ENCODE results near the gene KAZN. TPM values are rescaled to one million over a fixed set of nuclear protein-coding genes. Genes with fewer than 3 reads are reported as not detected.

The KAZN gene
- total RNA-seq, 1 experiment from 2014 or later: 2.4 TPM

- H3K36me3 ChIP-seq (ENCODE audit: control insufficient read depth, insufficient read depth, low read length): no peaks in the 10 kb centered on the region
- intact Hi-C loops (cut with micrococcal nuclease; ENCODE audit: unreplicated experiment): no loop called here
- no peak overlapping the region for H3K4me3 ChIP-seq (ENCODE audit: low read depth, low read length)
- Mint-ChIP-seq H3K27ac (ENCODE audit: unreplicated experiment) (no peak overlapping the region), H3K27me3 (ENCODE audit: insufficient read depth, unreplicated experiment) (no peaks in the 10 kb centered on the region), H3K9me3 (ENCODE audit: unreplicated experiment) (no peaks in the 10 kb centered on the region), H3K36me3 (ENCODE audit: insufficient read depth, unreplicated experiment) (no peaks in the 10 kb centered on the region), H3K4me1 (ENCODE audit: low read depth, unreplicated experiment) (no peaks in the 10 kb centered on the region), H3K4me3 (ENCODE audit: unreplicated experiment) (no peak overlapping the region)
- no peaks in the 10 kb centered on the region for H3K9me3 ChIP-seq
- TF ChIP-seq, protein P1, sequence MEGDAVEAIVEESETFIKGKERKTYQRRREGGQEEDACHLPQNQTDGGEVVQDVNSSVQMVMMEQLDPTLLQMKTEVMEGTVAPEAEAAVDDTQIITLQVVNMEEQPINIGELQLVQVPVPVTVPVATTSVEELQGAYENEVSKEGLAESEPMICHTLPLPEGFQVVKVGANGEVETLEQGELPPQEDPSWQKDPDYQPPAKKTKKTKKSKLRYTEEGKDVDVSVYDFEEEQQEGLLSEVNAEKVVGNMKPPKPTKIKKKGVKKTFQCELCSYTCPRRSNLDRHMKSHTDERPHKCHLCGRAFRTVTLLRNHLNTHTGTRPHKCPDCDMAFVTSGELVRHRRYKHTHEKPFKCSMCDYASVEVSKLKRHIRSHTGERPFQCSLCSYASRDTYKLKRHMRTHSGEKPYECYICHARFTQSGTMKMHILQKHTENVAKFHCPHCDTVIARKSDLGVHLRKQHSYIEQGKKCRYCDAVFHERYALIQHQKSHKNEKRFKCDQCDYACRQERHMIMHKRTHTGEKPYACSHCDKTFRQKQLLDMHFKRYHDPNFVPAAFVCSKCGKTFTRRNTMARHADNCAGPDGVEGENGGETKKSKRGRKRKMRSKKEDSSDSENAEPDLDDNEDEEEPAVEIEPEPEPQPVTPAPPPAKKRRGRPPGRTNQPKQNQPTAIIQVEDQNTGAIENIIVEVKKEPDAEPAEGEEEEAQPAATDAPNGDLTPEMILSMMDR (IDR thresholded peaks at IDR 0.05; ENCODE audit: insufficient read depth in 1 of 2, low read depth in 1 of 2, low read length in 1 of 2, severe bottlenecking in 1 of 2, unreplicated experiment in 1 of 2): no peak
- no TSS peak for BruUV-seq (replicated peaks)
- DNase-seq: no peak
- POLR2A ChIA-PET: no interaction called here
- CTCF ChIA-PET: no interaction called here
- H3K4me1 ChIP-seq: 0 out of 2 replicates have a peak, but pooled peaks cover 3% of the 10 kb centered on the region
- no peaks in the 10 kb centered on the region for H3K27me3 ChIP-seq (replicated peaks; ENCODE audit: control insufficient read depth, insufficient read depth, low read length)
Observed at GRCh38 chr1:14934867-14935266, 336.4 kb downstream of the KAZN start.

GRCh38 chr1:14936815-14937214, 338.3 kb downstream of the KAZN start:
- no peaks in the 10 kb centered on the region for H3K9me3 Mint-ChIP-seq (ENCODE audit: unreplicated experiment)
- BruUV-seq (replicated peaks): no TSS peak
- no peak for DNase-seq
- intact Hi-C loops (cut with micrococcal nuclease; ENCODE audit: unreplicated experiment): no loop called here
- no peaks in the 10 kb centered on the region for H3K36me3 Mint-ChIP-seq (ENCODE audit: insufficient read depth, unreplicated experiment)
- no peaks in the 10 kb centered on the region for H3K27me3 ChIP-seq (replicated peaks; ENCODE audit: control insufficient read depth, insufficient read depth, low read length)
- TF ChIP-seq, protein P1 (IDR thresholded peaks at IDR 0.05; ENCODE audit: insufficient read depth in 1 of 2, low read depth in 1 of 2, low read length in 1 of 2, severe bottlenecking in 1 of 2, unreplicated experiment in 1 of 2): no peak
- H3K4me3 ChIP-seq (ENCODE audit: low read depth, low read length): no peak overlapping the region
- no peaks in the 10 kb centered on the region for H3K27me3 Mint-ChIP-seq (ENCODE audit: insufficient read depth, unreplicated experiment)
- no peaks in the 10 kb centered on the region for H3K4me1 Mint-ChIP-seq (ENCODE audit: low read depth, unreplicated experiment)
- POLR2A ChIA-PET: no interaction called here
- H3K9me3 ChIP-seq: no peaks in the 10 kb centered on the region
- no peaks in the 10 kb centered on the region for H3K36me3 ChIP-seq (ENCODE audit: control insufficient read depth, insufficient read depth, low read length)
- H3K4me3 Mint-ChIP-seq (ENCODE audit: unreplicated experiment): no peak overlapping the region
- no peak overlapping the region for H3K27ac Mint-ChIP-seq (ENCODE audit: unreplicated experiment)
- H3K4me1 ChIP-seq: 0 out of 2 replicates have a peak, but pooled peaks cover 3% of the 10 kb centered on the region
- CTCF ChIA-PET: no interaction called here

GRCh38 chr1:14937288-14937949, 338.9 kb downstream of the KAZN start:
- ChIA-PET CTCF (no interaction called here), POLR2A (no interaction called here)
- no peaks in the 10 kb centered on the region for H3K36me3 ChIP-seq (ENCODE audit: control insufficient read depth, insufficient read depth, low read length)
- BruUV-seq (replicated peaks): no TSS peak
- H3K4me1 ChIP-seq: 0 out of 2 replicates have a peak, but pooled peaks cover 3% of the 10 kb centered on the region
- DNase-seq: no peak
- H3K4me3 ChIP-seq (ENCODE audit: low read depth, low read length): no peak overlapping the region
- no peaks in the 10 kb centered on the region for H3K27me3 ChIP-seq (replicated peaks; ENCODE audit: control insufficient read depth, insufficient read depth, low read length)
- Mint-ChIP-seq H3K27ac (ENCODE audit: unreplicated experiment) (no peak overlapping the region), H3K4me1 (ENCODE audit: low read depth, unreplicated experiment) (peaks cover under 1% of the 10 kb centered on the region), H3K9me3 (ENCODE audit: unreplicated experiment) (no peaks in the 10 kb centered on the region), H3K4me3 (ENCODE audit: unreplicated experiment) (no peak overlapping the region), H3K36me3 (ENCODE audit: insufficient read depth, unreplicated experiment) (no peaks in the 10 kb centered on the region), H3K27me3 (ENCODE audit: insufficient read depth, unreplicated experiment) (no peaks in the 10 kb centered on the region)
- TF ChIP-seq, protein P1 (IDR thresholded peaks at IDR 0.05; ENCODE audit: insufficient read depth in 1 of 2, low read depth in 1 of 2, low read length in 1 of 2, severe bottlenecking in 1 of 2, unreplicated experiment in 1 of 2): no peak
- intact Hi-C loops (cut with micrococcal nuclease; ENCODE audit: unreplicated experiment): no loop called here
- no peaks in the 10 kb centered on the region for H3K9me3 ChIP-seq

Data from Caco-2 (cell line).